Dermis microvascular lymphatic vessel endothelial cell (primary cell): ENCODE data around the gene PC. TPM values are rescaled to one million over a fixed set of nuclear protein-coding genes. Genes with fewer than 3 reads are reported as not detected.
A peak's percentile ranks its signal among the peaks of the same experiment; 100 is the strongest.

ENCODE experiments used
- DNase-seq, 2 donors: peaks; one replicate each; pipeline versions ENCODE4 v3.0.0 to v3.0.0-alpha.2; 2010; ENCODE audit warnings: low read depth in 2 of 2
- total RNA-seq: library from RNA; depleted of rRNA; stranded (reverse); fragments of >200 nt; gene quantifications from 2 replicates; pipeline ENCODE4 v1.2.1, GENCODE V29; 2014

The PC gene
- total RNA-seq, 1 donor from 2014 or later, result 9.1 TPM

DNA sequence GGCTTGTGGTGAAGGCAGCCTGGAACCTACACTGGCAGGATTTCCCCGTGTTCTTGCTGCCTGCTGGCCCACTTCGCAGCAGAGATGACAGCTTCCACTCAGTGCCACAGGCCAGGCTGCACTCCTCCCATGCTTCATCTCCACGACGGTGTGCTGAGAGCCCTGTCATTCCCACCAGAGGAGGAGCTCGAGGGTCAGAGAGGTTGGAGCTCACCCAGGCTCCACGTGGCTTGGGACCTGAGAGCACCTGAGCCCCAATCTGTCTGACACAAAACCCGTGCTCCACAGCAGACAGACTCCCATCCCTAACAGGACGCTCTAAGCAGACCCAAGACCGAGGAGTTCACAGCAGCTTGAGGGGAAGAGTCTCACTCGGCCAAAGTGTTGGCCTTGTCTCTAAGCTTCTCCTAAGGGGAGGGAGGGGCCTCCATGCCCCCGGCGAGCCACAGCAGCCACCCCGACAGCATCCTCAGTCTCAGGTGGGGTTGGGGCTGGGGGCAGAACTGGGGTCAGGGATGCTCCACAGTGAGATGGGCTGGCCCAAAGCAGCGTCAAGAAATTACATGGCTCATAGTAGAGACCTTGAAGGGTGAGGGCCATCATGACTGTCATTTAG lies 90.7 kb downstream of the PC start:
- no peak for DNase-seq

DNA sequence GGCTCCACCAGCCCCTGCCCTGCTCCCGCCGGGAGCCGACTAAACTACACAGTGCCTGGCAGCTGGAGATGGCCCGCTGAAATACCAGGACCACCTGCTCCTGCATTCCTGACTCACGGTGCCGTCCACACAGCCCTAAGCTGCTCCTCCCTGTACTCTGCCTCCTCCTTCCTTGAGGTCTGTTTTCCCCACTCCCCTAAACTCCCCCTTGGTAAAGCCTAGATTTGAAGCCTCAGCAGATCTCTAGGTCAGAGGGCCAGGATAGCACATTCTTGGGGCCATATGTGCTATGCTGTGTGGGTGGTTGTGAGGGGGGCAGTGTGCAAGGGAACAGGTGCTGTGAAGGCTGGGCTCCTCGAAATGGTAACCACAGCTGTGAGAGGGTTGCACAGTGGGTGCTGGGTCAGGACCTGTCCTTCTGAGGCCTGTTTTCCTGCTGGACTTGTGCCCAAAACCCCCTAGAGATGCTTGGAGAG lies 91.6 kb downstream of the PC start:
- no peak for DNase-seq

DNA sequence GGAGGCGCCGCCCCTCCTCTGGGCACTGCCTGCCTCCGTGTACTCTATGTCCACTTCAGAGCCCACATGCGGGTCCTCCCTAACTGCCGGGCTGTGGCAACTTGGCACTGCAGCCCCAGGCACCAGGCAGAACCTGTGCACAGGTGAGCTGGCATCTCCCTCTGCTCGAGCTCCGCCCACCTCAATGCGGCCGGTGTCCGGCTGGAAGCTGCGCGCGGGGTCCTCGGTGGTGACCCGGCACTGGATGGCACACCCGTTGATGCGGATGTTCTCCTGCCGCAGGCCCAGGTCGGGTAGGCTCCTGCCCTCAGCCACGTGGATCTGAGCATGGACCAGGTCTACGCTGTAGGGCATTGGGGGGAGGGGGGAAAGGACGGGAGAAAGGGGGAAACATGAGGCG lies 92.2 kb downstream of the PC start:
- DNase-seq, result no peak

DNA sequence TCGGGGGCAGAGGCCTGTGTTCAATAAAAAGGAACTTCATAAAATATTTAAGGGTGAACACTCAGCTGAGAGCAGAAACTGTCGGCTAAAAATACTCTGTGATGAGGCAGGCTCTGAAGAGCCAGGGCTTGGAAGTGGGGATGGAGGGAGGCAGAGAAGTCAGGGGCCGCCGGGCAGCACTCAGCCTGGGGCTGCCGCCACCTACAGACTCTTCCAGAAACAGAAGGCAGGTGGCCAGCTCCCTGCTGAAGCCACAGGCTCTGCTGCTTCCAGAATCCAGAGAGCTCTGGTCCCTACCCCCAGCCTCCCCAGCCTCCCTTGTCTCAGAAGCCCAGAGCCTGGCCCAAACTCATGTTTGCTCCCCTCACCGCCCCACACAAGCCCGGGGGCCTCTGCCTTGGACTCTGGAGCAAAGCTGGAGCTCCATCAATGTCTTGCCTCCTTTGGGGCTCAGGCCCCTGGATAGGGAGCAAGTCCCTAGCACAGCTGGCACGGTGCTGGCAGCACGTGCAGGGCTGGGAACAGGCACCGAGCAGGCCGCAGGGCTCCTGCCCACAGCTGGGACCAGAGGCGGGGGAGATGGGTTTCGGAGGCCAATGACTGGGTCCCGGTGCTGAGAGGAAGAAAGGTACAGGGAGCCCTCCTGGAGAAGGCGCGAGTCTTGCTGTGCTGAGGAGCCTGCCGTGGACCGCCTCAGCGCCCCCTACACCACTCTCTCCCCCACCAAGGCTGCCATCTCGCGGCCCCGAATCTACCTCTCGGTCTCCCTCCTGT lies 93.1 kb downstream of the PC start:
- DNase-seq, result no peak

DNA sequence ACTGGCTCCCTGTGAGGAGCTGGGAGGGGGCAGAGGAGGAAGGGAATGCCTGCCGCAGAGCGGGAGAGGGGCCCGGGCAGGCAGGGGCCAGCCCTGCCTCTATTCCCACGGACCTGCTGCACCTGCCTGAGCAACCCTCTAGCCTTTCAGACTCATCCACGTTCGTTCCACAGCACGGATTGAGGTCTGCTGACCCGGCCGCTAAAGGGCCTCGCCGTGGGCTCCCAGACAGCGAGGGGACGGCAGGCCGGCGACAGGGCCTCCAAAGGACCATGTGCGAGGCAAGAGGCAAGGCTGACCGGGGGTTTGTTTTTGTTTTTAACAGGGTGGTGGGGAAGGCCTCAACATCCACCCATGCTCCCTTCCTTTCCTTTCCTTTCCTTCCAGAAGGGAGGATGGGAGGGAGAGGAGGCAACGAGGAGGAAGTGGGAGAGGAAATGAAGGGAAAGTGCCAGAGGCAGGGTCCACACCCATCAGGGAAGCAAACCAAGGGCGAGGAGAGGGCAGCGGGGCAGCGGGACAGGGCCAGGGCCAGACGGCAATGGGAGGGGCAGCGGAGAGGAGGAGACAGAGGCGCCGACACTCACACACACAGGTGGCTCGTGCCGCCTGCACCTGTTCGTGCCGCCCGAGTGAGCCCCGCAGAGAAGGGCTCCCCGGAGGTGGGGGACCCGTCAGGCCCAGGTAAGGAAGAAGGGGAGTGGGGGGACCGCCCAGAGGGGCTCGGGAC lies 93.8 kb downstream of the PC start:
- no peak for DNase-seq

DNA sequence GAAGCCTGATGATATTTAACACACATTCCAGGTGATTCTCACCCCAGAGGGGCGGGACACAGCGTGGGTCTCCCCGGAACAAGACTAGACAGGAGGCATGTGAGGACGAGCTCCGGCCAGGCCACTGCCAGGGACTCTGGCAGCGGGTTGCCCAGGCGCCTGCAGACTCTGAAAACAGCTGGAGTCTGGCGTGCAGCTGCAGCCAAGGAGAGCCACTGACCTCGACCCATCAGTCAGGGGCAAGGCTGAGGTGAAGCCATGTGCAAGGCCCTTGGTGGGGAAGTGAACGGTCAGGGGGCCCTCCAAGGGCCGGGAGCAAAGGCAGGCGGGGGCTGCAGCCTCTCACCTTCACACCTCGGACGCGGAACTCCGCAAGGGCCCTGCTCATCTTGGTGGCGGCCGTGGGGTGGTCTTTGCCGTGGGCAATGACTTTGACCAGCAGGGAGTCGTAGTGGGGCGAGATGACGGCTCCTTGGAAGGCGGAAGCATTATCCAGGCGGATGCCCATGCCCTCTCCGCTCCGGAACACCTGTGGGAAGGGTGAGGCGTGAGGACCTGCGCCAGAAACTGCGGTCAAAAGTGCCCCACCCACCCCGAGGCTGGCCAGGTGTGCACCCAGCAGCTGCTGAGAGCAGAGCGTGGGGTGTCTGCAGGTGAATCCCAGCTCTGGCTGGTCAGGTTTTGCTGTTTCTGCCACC lies 94.6 kb downstream of the PC start:
- DNase-seq, result no peak

DNA sequence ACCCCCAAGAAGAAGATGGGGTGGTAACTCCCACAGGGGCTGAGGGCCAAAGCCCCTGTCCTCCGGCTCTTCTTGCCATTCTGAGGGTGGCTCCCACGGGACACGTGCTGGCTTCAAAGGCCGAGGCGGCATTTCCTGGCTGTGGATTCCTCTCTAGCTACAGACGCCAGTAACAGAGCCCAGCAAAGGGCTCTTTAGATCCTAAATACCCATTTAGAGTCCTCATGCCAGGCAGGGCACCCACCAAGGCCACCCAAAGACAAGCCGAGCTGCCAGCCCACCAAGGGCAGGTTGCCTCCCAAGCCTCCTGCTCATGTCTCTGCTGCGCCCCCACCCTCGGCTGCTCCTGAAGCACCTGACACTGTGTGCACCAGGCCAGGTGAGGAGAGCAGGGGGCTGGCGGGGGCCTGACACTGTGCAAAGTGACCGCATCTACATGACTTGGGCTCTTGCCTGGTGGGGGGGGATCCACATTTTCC lies 95.6 kb downstream of the PC start:
- DNase-seq, result no peak

DNA sequence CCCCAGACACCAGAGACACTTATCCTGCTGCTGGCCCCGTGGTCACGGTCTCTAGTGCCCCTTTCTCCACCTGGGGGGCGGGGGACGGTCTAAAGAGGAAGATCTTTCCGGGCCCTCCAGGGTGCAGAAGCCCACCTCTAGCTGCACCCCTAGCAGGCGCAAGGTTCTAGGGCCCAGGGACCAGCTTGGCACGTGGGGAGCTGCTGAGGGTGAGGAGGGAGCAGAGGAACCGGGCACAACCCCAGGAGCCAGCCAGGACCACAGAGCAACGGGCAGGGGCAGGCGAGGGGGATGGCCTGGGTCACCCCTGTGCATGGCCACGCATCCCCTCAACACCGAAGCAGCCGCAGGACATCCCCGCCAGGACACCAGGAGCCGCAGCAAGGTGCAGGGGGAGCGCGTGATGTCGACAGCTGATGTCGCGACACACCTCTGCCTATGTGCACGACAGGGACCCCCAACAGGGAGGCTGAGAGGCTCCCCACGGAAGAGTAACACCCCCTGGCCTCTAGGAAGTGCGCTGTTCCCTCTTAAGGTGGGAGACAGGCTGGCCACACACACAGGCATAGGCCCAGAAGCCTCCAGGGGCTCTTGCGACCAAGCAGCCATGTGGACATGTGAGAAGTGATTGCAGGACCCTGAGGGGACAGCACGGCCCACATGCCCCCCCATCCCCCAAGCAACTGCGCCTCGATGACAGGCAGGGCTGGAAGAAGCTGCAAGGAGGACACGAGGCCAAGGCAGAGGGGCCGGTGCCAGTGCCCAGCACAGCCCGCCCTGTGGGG lies 96.2 kb downstream of the PC start:
- no peak for DNase-seq

DNA sequence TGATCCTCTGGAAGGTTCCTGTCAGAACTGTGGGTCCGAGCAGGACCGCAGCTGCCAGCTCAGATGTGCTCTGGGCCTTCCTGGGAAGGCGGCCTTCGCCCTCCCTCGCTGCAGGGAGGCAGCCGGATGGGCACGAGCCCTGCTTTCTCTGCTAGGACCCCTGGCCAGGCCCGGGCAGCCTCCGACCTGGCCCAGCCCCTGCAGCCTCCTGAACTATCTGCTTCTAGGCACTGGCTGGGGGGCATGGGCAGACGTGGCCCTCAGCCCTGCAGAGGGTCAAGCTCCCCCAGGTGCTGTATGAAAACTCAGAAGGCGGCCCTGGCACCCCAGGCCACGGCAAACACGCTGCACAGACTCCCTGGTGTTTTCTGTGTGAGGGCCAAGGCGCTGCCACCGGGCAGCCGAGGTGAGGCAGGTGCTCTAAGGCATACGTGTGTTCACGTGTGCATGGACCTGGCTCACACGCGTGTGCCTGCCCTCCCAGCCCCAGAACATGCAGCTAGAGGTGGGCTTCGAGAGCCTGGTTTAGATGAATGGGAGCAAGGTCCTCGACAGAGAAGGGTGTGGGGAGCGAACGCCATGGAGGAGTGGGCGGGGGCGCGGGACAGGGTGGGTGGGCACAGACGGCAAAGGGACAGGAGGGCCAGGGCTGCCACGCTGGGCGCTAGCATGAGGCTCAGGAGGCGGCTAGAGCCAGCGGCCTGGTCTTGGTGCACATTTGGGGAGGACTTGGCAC lies 97.0 kb downstream of the PC start:
- DNase-seq, result no peak

DNA sequence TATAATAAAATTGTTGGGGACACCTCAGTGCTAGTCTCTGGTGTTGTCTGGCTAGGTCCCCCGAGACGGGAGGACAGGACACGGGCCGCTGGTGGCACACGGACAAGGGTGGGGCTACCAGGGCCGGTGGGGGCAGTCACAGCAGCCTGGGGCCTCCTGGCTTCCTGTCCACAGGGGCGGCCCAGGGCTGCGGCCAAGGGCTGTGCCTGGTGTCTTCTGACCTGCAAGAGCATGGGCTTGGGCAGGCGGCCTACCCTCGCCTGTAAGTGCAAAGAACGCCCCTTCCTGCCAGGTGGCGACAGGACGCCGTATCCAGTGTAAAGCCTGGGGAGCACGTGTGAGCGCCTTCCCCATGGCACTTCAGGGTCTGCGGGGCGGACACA lies 97.7 kb downstream of the PC start:
- no peak for DNase-seq

DNA sequence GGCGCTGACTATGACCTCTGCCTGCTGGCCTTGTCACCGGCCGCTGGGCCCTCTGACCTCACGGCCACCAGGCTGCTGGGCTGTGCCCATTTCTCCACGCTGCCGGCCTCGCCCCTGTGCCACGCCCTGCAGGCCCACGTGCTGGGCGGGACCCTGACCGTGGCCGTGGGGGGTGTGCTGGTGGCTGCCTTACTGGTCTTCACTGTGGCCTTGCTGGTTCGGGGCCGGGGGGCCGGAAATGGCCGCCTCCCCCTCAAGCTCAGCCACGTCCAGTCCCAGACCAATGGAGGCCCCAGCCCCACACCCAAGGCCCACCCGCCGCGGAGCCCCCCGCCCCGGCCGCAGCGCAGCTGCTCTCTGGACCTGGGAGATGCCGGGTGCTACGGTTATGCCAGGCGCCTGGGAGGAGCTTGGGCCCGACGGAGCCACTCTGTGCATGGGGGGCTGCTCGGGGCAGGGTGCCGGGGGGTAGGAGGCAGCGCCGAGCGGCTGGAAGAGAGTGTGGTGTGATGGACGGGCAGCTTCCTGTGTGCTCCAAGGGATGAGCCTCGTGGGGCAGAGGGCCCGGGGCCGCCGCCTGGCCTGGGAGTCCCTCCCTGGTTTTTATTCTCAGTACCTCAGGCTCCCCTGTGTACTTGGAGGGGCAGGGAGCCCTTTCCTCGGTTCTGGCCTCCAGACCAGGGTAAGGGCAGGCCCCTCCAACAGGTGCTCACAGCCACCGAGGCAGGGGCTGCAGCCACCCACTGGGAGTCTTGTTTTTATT lies 98.3 kb downstream of the PC start:
- no peak for DNase-seq

DNA sequence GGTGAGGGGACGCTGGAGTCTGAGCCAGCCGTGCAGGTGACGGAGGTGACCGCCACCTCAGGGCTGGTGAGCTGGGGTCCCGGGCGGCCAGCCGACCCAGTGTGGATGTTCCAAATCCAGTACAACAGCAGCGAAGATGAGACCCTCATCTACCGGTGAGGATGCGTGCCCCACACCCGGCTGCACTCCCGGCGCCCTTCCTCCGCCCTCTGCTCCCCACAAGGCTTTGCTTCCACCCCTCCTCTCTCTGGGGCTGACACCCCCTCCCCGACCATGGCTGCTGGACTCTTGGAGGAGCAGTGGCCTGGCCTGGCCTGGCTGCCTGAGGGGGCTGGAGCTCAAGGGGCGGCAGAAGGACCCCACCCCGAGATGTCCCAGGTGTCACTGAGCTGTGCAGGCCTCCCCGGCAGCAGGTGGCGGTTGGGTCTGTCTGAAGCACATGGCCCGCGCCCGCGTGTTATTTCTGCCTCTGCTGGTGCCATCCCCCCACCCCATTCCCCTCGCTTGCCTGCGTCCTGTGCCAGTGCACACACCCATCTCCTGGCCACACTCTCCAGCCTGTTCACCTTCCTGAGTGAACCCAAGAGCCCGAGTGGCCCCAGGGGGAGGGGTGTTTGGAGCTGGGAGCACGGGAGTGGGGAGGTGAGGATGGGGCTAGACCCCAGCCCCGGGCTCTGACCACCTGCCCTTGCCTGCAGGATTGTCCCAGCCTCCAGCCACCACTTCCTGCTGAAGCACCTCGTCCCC lies 99.1 kb downstream of the PC start:
- no peak for DNase-seq

DNA sequence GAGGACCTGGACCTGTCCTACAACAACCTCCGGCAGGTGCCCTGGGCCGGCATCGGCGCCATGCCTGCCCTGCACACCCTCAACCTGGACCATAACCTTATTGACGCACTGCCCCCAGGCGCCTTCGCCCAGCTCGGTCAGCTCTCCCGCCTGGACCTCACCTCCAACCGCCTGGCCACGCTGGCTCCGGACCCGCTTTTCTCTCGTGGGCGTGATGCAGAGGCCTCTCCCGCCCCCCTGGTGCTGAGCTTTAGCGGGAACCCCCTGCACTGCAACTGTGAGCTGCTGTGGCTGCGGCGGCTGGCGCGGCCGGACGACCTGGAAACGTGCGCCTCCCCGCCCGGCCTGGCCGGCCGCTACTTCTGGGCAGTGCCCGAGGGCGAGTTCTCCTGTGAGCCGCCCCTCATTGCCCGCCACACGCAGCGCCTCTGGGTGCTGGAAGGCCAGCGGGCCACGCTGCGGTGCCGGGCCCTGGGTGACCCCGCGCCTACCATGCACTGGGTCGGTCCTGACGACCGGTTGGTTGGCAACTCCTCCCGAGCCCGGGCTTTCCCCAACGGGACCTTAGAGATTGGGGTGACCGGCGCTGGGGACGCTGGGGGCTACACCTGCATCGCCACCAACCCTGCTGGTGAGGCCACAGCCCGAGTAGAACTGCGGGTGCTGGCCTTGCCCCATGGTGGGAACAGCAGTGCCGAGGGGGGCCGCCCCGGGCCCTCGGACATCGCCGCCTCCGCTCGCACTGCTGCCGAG lies 99.8 kb downstream of the PC start:
- DNase-seq, result no peak

DNA sequence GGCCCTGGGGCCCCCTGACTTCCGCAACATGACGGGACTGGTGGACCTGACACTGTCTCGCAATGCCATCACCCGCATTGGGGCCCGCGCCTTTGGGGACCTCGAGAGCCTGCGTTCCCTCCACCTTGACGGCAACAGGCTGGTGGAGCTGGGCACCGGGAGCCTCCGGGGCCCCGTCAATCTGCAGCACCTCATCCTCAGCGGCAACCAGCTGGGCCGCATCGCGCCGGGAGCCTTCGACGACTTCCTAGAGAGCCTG lies 100.3 kb downstream of the PC start:
- DNase-seq, result no peak

DNA sequence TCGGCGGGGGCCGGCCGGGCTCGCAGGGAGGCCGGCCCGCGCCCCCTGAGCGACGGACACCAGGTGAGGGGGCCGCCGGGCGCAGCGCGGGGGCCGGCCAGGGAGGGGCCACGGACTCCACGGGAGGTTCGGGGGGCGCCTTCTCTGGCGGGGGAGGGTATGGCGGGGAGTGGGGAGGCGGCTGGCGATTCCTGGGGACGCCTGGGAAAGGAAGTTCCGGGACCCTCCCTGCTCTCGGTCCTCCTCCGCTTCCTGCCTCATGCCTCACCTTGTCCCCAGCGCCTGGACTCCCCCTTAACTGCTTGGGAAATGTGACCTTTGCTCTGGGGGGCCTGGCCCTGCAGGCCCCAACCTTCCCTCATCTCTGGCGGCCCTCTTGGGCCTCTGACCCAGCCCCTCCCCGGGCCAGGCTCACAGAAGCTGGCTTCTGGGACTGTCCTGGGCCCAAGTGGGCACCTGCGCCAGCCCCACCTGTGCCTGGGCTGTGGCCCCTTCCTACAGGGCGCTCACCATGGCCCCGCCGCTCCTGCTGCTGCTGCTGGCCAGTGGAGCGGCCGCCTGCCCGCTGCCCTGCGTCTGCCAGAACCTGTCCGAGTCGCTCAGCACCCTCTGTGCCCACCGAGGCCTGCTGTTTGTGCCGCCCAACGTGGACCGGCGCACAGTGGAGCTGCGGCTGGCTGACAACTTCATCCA lies 100.8 kb downstream of the PC start:
- DNase-seq, result no peak

DNA sequence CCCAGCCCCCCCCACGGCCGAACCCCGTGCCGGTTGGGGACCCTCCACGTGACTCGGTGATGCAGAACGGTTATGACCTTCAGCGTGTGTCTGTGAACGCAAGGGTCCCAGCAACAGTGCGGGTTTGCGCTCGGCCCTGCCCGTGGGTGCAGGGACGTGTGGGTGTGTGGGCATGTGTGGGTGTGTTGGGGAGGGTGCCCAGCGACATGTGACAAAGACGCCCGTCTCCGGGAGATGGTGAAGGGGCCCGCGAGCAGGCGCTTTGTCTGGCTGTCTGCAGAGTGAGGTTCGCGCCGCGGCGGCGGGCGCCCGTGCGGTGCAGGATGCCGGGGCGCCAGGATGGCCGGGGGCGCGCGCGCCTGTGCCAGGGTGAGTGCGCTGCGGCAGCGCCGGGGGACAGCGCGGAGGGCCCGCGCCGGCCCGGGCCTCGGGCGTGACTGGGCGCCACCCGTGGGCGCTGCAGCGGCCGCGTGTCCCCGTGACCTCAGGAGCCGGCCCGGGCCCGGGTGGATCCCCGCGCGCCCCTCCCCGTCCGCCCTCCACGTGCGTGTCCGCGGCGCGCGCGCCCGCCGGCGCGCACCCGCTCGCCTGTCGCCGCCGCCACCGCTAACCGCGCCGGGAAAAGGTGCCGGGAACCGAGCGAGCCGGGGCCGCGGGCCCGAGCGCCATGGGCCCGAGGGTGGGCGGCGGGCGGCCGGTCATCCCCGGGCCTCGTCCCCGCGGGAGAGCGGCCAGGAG lies 101.5 kb downstream of the PC start, which contains the start of gene LRFN4:
TSS of gene LRFN4 (plus strand) at position 569 of the 738 bp plus-strand sequence. CDS start 681 bp downstream, outside the sequence.
- DNase-seq, result peak in 1 of 2 donors; percentile 52
